ENCODE results near the gene FAM200B.
A peak's percentile ranks its signal among the peaks of the same experiment; 100 is the strongest.

DNA sequence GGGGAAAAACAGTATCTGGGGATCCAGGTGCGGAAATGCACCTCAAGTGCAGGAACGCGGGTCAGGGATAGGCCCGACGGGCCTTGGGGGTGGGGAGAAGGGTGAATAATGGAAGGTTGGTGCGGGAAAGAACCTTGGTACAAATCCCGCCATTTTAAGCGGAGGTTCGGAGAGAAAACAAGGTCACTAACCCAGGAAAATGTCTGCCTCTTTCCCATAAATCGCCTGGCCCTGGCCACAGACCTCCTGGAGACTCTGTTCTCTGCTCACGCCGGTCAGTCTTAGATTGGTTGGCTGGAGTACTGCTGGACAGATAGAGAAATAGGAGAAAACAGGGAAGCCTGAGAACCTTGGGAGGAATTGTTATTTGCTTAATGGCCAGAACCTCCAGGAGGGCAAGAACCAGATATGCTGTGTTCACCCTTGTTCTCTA, 25.6 kb upstream of the FAM200B start:
- TF ChIP-seq YY1 (IDR thresholded peaks at IDR 0.05; ENCODE audit: insufficient read depth, insufficient read length) (peak; percentile 56), ZNF274 (IDR thresholded peaks at IDR 0.05; ENCODE audit: low read depth, low read length) (no peak)
